Right kidney (tissue), 1 donor: ENCODE data around the gene PTPRG.
A peak's percentile ranks its signal among the peaks of the same experiment; 100 is the strongest.
"Not testable (repeated sequence)": the region's sequence is repeated elsewhere in the genome, so short reads cannot be mapped to it uniquely, and the experiment has no call there.

Experiments
- DNase-seq: peaks from one replicate; pipeline ENCODE4 v3.0.0-alpha.2; 2016

The PTPRG gene

DNA sequence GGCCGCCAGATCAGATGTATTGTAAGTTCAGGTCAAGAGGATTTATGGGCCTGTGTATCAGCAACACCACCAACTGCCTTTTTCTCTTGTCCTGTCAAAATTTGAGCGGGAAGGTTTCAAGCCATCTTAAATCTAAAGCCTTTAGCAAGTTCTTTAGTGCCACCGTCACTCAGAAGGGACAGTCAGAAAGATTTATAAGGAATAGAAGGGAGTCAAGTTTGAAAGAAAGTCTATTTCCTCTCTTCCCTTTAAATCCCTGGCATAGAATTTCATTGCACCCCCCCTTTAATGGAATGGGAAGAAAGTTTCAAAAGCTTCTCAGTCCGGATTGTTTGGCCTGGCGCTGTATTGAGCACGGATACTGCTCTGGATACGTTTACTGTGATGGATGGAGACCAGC, 452.6 kb downstream of the PTPRG start:
- DNase-seq = peak; percentile 20

DNA sequence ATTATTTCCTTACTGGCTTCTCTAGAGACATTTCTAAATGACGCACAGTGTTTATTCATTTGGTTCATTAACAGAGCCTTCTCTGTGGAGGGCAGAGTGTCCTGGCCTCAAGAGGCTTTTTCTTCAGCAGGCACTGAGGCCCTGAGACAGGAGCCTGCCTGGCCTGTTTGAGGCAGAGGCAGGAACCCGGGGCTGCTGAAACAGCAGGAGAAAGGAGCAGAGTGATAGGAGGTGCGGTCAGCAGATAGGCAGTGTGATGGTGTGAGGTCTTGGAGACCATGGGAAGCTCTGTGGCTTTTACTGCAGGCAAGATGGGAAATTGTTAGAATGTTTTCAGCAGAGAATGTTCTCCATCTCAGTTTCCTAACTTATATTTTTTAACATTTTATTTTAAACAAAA, 453.7 kb downstream of the PTPRG start:
- no peak for DNase-seq

DNA sequence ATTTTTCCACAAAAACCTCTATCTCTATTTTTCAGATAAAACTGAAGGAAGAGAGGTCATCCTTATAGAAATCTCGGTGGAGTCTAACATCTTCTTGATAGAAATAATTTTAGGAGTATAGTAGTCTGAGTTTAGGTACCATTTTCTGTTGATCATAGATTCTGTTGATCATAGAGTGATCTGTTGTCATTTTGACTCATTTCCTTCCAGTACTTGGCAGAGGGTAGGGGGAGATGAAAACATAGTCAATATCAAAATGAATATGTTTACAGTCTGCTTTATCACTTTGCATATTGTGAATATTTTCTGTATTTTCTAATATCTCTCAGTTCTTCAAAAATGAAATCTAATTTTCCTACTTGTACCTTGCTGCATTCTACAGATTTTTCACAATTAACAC, 458.5 kb downstream of the PTPRG start:
- no peak for DNase-seq

DNA sequence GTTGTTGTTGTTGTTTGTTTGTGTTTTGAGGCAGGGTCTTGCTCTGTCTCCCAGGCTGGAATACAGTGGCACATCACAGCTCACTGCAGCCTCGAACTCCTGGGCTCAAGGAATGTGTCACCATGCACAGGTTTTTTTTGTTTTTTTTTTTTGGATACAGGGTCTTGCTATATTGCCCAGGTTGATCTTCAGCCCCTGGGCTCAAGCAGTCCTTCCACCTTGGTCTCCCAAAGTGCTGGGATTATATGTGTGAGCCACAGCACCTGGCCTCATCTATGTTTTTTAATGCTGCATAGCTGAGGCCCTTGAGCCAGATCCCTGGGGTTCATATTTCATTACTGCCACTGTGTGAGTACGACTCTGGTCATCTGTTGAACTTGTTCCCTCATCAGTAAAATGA, 459.3 kb downstream of the PTPRG start:
- no peak for DNase-seq

DNA sequence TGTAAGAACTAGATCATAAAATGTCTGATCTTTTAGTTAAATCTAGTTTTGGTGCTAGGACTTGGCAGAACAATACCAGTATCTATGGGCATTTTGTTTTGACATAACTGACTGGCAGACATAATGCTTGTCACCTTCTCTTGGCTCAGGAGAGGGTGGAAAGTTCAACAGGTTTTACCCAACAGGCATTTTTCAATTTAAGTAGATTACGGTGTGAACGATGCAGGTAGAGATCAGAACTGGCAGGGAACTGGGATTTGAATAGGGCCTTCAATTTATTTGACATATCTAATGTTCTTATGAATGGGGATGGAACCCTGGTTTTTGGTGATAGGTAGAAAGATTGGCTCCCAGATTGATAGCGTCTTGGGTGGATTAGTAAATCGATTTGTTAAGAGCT, 460.9 kb downstream of the PTPRG start:
- no peak for DNase-seq

DNA sequence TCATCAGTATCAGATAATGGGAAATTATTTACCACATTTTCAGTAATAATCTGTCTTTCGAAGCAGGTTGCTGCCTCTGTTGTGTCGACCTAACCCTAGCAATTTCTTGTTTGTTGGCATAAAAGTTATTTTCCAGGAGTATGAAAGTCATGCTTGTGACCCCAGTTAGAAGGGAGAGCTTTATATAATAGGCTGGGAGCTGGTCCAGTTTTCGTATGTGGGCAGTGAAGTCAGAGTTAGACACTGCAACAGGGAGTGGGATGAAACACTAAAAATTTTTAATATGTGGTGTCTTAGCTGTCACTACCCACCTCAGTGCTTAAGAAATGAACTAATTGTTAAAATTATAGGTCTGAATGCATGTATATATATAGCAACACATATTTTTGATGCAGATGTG, 463.5 kb downstream of the PTPRG start:
- DNase-seq = no peak

DNA sequence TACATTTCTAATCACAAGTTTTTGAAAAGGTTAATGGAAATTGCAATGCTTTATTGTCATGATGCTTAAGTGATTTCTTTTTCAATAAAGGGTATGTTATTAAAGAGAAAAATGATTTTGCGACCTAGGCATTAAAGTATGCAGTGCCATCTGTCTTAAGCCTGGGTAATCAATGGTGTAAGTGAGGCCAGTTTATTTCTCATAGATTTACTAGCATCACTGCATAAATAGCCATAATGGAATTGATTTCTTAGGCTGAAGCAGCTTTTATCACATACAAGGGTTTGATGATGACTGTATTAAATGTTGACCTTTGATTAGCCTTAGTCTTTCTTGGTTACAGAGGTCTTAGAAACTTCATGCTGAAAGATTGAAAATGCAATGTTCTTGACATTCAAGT, 464.5 kb downstream of the PTPRG start:
- no peak for DNase-seq

DNA sequence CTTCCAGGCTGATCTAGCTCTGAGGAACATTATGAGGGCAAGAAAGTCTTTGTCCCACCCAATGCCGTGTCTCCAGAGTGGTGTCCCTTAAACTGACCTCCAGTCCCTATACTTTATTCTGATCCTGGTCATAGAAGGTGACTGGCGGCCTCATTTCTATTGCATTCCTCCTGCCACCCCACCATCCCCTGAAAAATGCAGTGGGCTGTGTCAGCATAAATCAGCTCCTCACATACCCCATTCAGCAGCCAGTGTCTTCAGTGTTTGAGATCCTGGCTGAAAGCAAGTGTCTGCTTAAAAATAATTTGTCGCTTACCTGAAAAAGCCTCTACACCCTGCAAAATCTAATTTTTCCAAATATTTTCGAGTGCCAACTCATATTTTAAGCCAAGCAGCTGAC, 465.9 kb downstream of the PTPRG start:
- no peak for DNase-seq

DNA sequence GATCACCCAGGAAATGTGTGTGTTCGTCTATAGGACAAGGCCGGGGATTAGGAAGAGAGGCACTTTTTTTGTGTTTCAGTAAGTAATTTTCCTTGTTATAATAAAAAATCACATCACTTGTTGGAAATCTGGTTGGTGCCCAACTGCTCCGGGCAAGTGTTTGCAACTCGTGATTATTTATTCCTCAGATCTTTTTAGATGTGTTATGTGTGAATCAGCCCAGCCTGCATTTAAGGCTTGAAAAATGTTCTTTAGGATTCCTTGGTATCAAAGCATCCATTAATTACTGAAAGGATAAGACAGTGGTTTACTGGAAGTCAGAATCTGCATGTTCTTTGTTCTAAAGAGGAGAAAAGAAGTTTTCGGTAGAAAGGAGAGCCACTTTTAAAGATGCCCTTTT, 466.4 kb downstream of the PTPRG start:
- no peak for DNase-seq

DNA sequence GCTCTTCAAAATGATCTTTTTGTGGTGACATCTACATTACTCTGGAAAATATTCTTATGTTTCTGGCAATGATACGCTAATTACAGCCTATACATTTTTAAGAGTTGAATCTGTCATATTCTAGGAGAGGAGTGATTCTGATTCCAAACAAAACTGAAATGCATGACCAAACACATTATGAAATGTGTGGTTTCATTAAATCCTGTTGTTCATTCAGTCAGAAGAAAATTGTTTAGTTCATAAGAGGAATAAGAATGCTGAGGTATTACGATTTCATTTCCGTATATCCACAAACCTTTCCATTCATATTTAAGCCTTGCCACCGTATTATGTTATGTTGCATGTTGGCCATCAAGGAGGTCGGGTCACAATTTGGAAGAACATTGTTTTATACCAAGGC, 466.9 kb downstream of the PTPRG start:
- DNase-seq = no peak

DNA sequence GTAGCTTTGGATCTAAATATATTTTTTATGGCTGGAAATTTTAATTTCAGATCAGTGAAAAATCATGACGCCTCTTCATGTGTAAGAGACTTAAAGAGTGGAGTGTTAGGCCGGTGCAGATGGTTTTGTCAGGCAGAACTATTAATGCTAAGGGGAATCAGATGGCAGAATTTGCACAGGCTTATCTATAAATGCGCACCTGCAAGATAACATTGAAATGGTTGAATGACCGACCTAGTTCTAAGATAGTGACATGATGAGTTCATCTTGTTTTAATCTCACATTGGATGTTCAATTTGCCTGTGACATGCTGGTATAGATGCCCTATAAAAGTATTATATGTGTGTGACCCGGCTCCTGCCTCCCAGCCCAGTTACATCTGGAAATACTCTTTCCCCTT, 471.4 kb downstream of the PTPRG start:
- no peak for DNase-seq

DNA sequence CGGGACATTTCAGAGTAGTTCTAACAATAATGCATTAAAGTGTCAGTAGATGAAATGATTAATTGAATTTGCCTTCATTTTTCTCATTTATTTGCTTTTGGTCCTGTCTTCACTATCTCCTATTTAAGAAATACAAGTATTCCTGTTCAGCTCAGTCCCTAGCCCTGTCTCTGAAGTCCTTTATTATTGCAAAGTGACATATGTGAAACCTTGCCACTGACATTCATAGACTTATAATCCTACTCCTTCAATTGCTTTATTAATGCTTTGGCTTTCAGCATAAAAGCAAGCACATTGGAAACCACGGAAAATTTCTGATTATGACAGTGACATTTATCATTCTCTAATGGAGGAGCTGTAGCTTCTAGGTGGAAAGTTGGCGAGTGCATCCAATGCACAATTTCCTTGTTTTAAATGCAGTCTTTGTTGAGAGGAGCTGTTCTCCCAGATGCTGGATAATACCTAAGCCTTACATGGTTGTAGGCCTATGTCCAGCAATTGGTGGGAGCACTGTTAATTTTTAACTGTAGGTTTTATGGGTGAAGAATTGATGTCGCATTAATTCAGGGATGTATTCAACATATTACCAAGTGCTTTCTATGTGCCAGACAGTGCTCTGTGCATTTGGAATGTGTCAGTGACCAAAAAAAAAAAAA, 474.2 kb downstream of the PTPRG start:
- no peak for DNase-seq

DNA sequence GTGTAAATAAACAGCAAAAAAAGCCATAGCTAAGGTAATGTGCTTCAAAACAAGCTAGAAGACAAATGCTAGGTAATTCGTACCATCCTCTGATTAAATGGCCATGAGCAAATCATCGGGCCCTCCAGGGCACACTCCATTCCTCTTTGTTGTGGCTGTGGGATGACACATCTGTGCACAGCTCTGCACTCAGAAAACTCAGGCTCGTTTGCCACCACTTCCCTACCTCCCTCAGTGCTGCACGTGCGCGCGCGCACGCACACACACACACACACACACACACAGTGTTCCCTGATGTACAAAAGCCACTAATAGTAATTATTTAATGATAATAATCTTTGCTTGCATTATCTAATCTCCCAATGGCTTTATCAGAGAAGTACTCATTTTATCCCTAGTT, 475.4 kb downstream of the PTPRG start:
- no peak for DNase-seq

DNA sequence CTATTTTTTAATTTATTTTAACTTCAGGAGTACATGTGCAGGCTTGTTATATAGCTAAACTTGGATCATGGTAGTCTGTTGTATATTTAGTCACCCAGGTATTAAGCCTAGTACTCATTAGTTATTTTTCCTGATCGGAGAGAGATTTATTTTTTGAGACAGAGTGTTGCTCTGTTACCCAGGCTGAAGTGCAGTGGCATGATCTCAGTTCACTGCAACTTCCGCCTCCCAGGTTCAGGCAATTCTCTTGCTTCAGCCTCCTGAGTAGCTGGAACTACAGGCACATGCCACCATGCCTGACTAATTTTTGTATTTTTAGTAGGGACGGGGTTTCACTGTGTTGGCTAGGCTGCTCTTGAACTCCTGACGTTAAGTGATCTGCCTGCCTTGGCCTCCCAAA, 477.4 kb downstream of the PTPRG start:
- not testable (repeated sequence) for DNase-seq

DNA sequence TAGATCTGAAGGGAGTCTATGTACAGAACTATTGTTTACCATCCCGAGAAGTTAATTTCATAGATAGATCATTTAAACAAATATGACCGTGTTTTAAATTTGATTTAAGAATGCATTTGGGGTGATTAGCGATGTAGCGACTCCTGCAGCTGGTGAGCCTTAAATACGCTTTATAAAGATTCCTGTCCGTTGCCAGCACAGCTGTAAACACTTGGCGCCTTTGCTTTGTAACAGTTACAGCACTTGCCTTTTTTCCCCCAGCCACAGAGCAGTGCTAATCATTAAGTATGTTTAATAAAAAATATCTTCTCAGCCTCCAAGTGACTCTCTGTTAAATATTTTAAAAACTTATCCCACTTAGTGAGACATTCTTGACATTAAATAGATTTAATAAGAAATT, 478.2 kb downstream of the PTPRG start:
- no peak for DNase-seq

DNA sequence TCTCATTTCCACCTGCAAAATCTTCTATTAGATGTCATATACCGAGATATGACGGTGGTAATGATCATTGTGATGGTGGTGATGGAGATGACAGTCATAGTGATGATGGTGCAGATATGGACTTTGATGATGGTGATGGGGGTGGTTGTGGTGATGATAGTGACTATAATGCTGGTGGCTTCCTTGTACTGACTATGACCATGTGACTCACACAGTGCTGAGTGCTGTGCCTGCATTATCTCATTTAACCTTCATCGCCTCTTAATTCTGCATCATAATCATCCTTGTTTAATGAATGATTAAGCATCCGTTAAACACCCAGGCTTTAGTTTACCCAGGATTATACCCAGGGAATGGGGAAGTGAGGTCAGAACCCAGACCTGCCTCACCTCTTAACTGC, 480.3 kb downstream of the PTPRG start:
- no peak for DNase-seq

DNA sequence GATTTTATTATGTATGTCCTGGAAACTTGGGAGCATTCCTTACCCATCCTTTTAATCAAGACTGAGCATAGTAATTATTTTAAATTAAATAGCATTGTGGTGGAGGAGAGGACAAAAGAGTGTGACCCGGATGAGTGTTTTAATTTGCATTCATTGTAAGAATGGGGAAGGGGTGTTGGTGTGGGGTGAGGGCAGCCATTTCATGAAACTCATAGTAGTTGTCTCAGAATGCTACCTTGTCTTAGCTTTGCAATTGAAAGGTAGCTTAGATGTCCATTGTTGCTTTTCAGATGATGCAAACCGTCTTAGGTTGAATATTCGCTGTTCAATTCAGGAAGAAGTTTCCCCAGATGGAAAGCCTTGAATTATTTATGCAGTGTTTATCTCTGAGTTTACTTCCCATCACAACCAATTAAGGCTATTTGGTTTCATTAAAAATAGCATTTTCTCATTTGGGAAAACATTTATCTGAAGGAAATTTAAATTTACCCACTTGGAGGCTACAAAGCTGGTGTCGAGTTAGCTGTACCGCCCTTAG, 483.6 kb downstream of the PTPRG start:
- no peak for DNase-seq

DNA sequence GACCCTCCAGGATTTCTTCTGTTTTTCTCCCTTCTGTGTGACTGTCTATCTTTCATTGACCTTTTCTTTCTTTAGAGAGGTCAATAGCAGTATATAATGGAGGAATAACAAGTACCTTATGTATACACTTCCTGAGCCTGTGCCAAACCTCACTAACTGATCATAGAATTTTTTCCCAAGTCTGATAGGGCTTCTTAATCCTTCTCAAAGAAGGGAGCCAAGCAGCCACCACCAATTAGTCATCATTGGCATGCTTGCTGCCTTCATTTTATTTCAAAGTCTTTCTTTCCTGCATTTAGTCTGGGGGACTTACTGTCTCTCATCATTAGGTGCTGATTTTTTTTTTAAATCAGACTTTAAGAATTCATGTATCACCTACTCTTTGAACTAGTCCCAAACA, 485.0 kb downstream of the PTPRG start:
- no peak for DNase-seq

DNA sequence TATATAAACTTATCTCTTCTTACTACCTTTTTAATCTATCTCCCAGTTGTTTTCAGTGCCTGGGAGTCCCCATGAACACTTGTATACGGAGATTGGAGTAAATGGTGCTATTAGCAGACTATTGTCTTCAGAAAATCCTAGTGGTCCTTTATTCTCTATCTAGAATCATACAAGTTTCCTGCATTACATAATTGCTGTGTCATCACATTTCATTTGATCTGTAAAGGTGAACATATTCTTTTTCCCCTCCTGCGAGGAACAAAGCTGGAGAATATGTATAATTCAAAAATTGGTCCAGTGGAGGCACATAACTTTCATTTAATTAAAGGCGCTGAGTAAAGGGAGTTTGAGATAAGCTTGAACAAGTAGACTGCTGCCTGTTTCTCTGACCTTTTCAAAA, 487.2 kb downstream of the PTPRG start:
- DNase-seq = no peak

DNA sequence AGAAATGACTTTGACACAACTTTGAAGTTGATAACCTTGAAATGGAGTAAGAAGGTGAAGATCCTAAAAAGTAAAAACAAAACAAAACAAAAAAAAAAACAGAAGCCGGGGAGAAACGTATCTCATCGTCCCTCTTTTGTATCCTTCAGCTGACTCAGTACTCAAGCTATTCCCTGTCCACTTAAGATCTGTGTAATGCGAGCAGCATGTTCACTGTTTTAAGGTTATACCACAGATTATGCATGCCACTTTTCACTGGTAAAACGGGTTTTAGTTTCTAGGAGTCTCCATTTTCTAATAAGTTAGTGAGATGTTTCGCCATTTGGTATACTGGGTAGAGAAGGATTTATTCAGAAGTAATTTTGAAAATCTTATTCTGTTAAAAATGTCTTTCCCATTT, 487.7 kb downstream of the PTPRG start:
- DNase-seq = no peak

DNA sequence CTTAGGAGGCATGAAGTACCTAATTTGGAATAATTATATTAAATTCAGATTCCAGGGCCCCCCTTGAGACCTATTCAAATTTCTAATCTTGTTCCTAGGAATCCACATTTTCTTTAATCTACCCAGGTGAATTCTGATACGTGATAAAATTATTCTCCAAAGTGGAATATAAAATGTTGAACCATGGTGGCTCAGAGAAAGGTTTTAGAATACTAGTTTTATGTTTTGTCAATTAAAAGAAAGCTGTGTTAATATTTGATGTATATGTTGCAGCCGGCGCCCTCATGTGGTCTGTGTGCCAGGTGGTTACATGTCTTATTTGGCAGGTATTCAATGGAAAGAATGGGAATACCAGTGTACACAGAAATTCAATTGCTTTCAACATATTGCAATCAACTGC, 490.1 kb downstream of the PTPRG start:
- no peak for DNase-seq

DNA sequence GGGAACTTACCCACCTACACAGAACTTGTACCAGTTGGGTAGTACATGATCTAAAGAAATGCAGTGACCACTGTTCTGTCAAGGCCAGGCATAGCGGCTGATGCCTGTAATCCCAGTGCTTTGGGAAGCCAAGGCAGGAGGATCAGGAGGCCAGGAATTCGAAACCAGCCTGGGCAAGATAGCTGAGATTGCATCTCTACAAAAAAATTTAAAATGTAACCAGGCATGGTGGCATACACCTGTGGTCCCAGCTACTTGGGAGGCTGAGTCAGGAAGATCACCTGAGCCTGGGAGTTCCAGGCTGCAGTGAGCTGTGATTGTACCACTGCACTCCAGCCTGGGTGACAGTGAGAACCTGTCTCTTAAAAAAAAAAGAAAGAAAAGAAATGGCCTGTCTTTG, 491.0 kb downstream of the PTPRG start:
- DNase-seq = no peak

DNA sequence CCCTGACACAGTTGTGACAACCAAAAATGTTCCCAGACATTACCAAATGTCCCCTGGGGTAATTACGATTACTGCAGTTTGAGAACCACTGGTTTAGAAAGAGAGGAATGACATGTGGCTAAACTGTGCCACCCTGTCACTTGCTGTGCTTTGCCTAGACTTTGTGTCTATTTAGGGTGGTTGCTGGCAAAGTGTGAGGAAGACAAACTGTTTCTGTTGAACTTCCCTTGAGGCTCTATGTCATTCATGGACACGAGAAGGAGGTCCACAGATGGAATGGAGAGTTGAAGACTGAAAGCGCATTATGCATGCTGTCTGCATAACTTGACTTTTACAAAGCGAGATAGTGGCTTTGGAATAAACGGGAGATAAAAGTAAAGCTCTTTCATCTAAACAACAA, 495.3 kb downstream of the PTPRG start:
- DNase-seq = no peak

DNA sequence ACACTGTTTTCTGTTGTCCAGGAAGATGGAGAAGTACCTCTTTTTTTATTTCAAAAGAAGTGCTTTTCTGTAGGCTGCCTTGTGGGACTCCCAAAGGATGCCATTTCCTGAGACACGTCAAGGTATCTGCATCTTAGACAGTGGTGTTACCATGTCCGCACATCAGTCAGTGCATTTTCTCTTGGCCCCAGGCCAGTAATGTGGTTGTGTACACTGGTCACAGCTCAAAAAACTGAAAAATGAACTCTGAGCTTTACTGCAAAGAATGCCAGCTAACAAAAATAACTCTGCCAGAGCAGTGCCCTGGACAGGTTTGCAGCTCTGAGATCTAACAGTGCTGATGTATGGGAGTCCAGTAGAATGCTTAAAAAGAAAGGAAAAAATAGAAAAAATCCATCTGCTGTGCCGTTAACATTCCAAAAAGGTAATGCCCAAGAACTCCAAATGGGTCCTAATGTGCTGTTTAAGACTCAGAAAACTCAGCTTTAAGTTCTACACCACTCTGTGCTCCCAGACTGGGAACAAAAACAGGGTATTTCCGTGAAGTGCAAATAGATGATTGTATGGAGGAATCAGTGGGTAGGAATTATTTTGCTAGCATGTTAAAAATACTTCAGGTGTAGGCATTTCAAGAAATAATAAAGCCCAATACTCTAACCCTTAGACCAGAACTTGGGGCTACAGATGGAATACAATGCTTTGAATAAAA, 496.1 kb downstream of the PTPRG start:
- DNase-seq = no peak
